Measurements from ENCODE around the gene LTBP2. TPM values are rescaled to one million over a fixed set of nuclear protein-coding genes. Genes with fewer than 3 reads are reported as not detected.
A peak's percentile ranks its signal among the peaks of the same experiment; 100 is the strongest.

The LTBP2 gene
- total RNA-seq, 1 donor from 2014 or later = 6.6 TPM

DNA sequence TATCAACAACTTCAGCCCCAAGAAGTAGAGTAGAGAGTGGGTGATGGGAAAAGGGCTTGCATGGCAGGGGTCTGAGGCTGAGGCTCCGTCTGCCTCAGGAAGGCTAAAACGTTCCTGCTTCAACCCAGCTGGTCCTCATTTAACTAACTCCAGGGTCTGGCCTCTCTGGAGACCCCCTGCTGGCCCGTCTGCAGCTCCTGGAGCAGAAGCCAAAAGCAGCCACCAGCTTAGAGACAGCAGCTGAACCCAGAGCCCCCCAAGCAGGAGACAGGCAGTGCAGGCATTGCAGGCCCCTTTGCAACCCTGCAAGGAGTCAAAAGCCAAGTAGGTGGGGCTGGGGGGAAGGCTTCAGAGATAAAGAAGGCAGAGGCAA lies 25.1 kb upstream of the LTBP2 start:
- no peaks in the 10 kb centered on the region for H3K27me3 ChIP-seq (ENCODE audit: control insufficient read depth, insufficient read depth, low read length)
- TF ChIP-seq, protein P1, sequence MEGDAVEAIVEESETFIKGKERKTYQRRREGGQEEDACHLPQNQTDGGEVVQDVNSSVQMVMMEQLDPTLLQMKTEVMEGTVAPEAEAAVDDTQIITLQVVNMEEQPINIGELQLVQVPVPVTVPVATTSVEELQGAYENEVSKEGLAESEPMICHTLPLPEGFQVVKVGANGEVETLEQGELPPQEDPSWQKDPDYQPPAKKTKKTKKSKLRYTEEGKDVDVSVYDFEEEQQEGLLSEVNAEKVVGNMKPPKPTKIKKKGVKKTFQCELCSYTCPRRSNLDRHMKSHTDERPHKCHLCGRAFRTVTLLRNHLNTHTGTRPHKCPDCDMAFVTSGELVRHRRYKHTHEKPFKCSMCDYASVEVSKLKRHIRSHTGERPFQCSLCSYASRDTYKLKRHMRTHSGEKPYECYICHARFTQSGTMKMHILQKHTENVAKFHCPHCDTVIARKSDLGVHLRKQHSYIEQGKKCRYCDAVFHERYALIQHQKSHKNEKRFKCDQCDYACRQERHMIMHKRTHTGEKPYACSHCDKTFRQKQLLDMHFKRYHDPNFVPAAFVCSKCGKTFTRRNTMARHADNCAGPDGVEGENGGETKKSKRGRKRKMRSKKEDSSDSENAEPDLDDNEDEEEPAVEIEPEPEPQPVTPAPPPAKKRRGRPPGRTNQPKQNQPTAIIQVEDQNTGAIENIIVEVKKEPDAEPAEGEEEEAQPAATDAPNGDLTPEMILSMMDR (IDR thresholded peaks at IDR 0.05; ENCODE audit: insufficient read depth, low read length, severe bottlenecking) = no peak
- no peak for FAIRE-seq
- no peak overlapping the region for H3K4me3 ChIP-seq (ENCODE audit: low read depth, low read length)
- no peaks in the 10 kb centered on the region for H3K36me3 ChIP-seq (ENCODE audit: control insufficient read depth, insufficient read depth, low read length)
- no peak for DNase-seq (ENCODE audit: low read depth)

DNA sequence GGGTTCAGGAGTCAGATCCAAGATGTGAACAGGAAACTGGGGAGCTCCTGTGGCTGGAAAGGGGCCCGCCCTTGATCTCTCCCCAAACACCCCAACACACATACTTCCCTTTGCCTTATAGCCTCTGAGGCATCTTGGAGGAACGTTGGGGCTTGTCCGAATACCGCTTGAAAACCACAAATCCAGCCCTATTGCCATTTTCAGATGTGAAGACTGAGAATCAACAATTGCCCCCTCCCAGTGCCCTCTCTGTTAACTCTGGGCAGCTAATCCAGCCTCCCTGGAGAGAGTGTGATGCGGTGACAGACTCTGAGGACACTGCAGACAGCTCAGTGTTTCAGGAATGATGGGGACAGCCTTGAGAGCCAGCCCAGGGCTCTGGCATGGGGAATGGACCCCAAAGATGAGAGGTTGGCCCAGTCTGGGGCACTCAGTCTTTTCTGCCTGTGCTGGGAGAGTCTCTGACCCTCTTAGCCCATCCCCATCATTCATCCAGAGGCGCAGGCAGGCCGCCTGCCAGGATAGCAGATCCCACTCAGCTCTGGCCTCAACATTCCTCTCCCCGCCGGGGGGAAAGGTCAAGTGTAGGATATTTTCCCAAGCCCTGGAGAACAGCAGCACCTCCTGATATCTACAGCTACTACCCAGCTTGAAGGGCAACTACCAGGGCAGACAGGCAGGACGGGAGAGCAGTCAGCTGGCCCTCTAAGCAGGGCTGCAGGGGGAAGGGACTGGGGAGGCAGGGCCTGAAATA lies 24.6 kb upstream of the LTBP2 start:
- TF ChIP-seq, protein P1 (IDR thresholded peaks at IDR 0.05; ENCODE audit: insufficient read depth, low read length, severe bottlenecking) = no peak
- Histone ChIP-seq H3K4me3 (ENCODE audit: low read depth, low read length) (no peak overlapping the region), H3K27me3 (ENCODE audit: control insufficient read depth, insufficient read depth, low read length) (no peaks in the 10 kb centered on the region), H3K36me3 (ENCODE audit: control insufficient read depth, insufficient read depth, low read length) (no peaks in the 10 kb centered on the region)
- FAIRE-seq (no peak), DNase-seq (ENCODE audit: low read depth) (peak; percentile 61)

DNA sequence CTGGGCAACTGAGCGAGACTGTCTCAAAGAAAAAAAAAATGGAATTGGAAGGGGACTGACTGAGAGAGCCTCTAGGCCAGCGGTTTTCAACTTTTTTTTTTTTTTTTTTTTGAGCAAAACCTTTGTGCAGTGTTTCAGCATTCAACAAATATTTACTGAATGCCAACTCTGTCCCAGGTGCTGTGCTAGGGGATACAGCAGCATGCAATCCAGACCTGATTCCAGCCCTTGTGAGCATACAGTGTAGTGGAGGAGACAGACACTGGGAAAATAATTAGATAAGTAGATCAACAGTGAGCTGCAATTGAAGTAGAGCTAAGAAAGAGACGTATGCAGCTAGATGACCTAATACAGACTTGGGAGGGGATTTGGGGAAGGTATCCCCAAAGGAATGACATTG lies 23.8 kb upstream of the LTBP2 start:
- FAIRE-seq = no peak
- Histone ChIP-seq H3K27me3 (ENCODE audit: control insufficient read depth, insufficient read depth, low read length) (no peaks in the 10 kb centered on the region), H3K36me3 (ENCODE audit: control insufficient read depth, insufficient read depth, low read length) (no peaks in the 10 kb centered on the region), H3K4me3 (ENCODE audit: low read depth, low read length) (no peak overlapping the region)
- DNase-seq (ENCODE audit: low read depth) = no peak
- TF ChIP-seq, protein P1 (IDR thresholded peaks at IDR 0.05; ENCODE audit: insufficient read depth, low read length, severe bottlenecking) = no peak

DNA sequence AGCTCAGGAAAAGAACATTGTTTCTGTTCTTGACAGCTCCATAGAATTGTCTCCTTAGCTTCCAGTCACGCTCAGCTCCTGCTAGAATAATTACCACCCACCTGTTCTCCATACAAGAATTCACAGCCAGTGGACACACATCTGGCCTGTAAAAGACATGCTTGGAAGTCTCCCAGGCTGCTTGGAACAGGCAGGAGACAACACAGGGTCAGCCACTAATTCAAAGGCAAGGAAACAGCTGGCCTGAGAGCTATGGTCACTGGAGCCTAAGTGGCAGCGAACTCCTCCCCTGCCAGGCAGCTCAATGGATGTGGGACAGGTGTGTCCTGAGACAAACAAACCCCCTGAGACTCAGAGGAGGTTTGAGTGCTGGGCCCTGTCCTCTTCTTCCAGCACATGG lies 22.9 kb upstream of the LTBP2 start:
- FAIRE-seq (peak; percentile 70), DNase-seq (ENCODE audit: low read depth) (no peak)
- TF ChIP-seq, protein P1 (IDR thresholded peaks at IDR 0.05; ENCODE audit: insufficient read depth, low read length, severe bottlenecking) = no peak
- H3K4me3 ChIP-seq (ENCODE audit: low read depth, low read length) = no peak overlapping the region
- no peaks in the 10 kb centered on the region for H3K36me3 ChIP-seq (ENCODE audit: control insufficient read depth, insufficient read depth, low read length)
- no peaks in the 10 kb centered on the region for H3K27me3 ChIP-seq (ENCODE audit: control insufficient read depth, insufficient read depth, low read length)

DNA sequence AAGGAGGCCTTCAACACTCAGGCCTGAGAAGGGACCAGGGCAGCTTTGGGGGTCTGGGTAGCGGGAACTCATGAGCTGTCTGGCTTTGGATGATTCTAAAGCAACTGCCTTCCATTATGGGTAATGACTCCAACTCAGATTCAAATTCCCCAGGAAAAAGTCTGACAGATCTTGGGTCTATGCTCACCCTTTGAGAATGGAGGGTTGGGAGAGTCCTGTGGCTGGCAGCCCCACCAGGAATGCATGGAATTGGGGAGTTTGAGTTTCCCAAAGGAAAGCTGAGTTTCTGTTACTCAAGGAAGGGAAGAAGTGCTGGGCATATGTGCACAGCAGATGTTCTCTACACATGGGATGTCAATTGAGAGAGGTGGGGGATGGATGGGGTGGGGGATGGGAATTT lies 22.4 kb upstream of the LTBP2 start:
- TF ChIP-seq, protein P1 (IDR thresholded peaks at IDR 0.05; ENCODE audit: insufficient read depth, low read length, severe bottlenecking) = no peak
- H3K4me3 ChIP-seq (ENCODE audit: low read depth, low read length) = no peak overlapping the region
- H3K27me3 ChIP-seq (ENCODE audit: control insufficient read depth, insufficient read depth, low read length) = no peaks in the 10 kb centered on the region
- H3K36me3 ChIP-seq (ENCODE audit: control insufficient read depth, insufficient read depth, low read length) = no peaks in the 10 kb centered on the region
- FAIRE-seq (no peak), DNase-seq (ENCODE audit: low read depth) (no peak)

Data from bronchial epithelial cell (primary cell).